COLO829 (cell line): Measurements from ENCODE around the gene BICDL2.
A peak's percentile ranks its signal among the peaks of the same experiment; 100 is the strongest.

Experiments
- DNase-seq: peaks from one replicate; pipeline ENCODE4 v3.0.0; 2012; ENCODE audit warnings: low spot score

The BICDL2 gene

GRCh38 chr16:3046641-3047386, 10.1 kb upstream of the BICDL2 start:
- DNase-seq, result no peak

GRCh38 chr16:3045758-3046640, 9.3 kb upstream of the BICDL2 start, which contains the start of gene MMP25:
Gene MMP25 (plus strand): TSS chr16:3046561. CDS start chr16:3046918, 357 bp downstream.
- DNase-seq, result no peak

- no peak for DNase-seq
Observed at GRCh38 chr16:3044708-3045107, 8.0 kb upstream of the BICDL2 start.

GRCh38 chr16:3042376-3042775, 5.6 kb upstream of the BICDL2 start:
- no peak for DNase-seq

- no peak for DNase-seq
Observed at GRCh38 chr16:3038896-3039295, 2.2 kb upstream of the BICDL2 start.

- DNase-seq, result no peak
Observed at GRCh38 chr16:3038256-3038655, 1.5 kb upstream of the BICDL2 start.

- DNase-seq, result no peak
Observed at GRCh38 chr16:3035972-3036725, 595 bp downstream of the BICDL2 start.

- DNase-seq, result no peak
Observed at GRCh38 chr16:3035289-3035971, 1.3 kb downstream of the BICDL2 start.

GRCh38 chr16:3032624-3033023, 4.1 kb downstream of the BICDL2 start:
- no peak for DNase-seq

GRCh38 chr16:3030222-3031212, 6.2 kb downstream of the BICDL2 start:
- no peak for DNase-seq

GRCh38 chr16:3029491-3030221, 7.1 kb downstream of the BICDL2 start:
- DNase-seq, result no peak

- no peak for DNase-seq
Observed at GRCh38 chr16:3028716-3029319, 7.9 kb downstream of the BICDL2 start.

GRCh38 chr16:3027983-3028715, 8.6 kb downstream of the BICDL2 start:
- peak; percentile 84 for DNase-seq

GRCh38 chr16:3027489-3027795, 9.3 kb downstream of the BICDL2 start:
- no peak for DNase-seq

- no peak for DNase-seq
Observed at GRCh38 chr16:3026609-3027488, 9.9 kb downstream of the BICDL2 start.

GRCh38 chr16:3026003-3026378, 10.8 kb downstream of the BICDL2 start:
- DNase-seq, result no peak

- DNase-seq, result no peak
Observed at GRCh38 chr16:3025032-3026002, 11.4 kb downstream of the BICDL2 start.
